GM18519 (cell line): ENCODE measurements around the gene PRRX1.

Experiments used
- ATAC-seq: cut with Tn5 transposase; IDR thresholded peaks from one replicate; pipeline ENCODE4 v1.9.1; 2021; ENCODE audit warnings: mild to moderate bottlenecking, moderate library complexity; ENCODE audit not compliant: unreplicated experiment, low FRiP score

PRRX1 gene

DNA sequence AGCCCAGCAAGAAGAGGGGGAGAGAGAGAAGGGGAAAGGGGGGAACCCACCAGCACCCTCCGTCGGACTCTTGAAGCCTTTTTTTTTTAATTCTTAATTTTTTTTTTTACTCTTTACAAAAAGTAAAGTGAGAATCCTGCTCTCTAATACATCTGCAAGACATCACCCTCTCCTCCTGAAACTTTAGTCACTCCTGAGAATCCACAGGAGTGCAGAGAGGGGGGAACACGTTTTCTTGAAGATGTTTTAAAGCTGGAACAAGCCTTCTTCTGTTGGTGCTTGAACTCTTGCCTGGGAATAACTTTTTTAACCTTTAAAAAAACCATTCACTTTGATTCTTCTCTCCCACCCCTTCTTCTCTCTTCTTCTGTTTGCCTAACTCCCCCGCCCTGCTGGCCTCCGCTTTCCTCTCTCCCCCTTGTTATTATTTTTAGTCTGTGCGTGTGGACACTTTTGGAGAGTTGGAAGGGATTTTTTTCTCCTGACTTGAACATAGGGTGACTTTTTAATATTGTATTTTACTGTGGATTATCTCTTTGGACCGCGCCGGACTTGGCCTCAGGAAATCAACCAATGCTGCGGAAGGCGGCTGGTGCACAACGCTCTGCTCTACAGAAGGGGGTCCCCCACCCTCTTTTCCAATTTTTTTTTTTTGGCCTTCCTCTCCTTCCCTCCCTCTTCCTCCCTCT, 383 bp upstream of the PRRX1 start:
- ATAC-seq = no peak

- no peak for ATAC-seq
Observed at GRCh38 chr1:170664828-170665612, 1.1 kb downstream of the PRRX1 start.

DNA sequence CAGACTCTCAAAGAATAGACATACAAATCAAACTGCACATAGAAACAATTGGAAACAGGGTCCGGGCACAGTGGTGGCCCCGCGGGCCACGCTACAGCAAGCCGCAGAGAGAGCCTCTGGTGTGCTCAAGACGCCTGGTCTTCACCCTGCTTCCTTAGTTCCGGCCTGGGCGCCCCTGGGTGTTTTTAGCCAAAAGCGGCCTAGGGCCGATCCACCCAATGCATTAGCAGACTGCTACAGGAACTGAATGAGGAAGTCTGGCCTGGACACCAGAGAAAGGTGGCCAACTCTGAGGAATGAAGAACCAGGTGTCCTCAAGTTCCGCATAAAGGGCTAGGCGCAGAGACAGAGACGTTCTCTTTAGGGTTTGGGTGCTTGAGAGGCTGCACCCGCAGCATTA, 1.7 kb downstream of the PRRX1 start:
- ATAC-seq = no peak

GRCh38 chr1:170666541-170667254, 2.8 kb downstream of the PRRX1 start:
- no peak for ATAC-seq

DNA sequence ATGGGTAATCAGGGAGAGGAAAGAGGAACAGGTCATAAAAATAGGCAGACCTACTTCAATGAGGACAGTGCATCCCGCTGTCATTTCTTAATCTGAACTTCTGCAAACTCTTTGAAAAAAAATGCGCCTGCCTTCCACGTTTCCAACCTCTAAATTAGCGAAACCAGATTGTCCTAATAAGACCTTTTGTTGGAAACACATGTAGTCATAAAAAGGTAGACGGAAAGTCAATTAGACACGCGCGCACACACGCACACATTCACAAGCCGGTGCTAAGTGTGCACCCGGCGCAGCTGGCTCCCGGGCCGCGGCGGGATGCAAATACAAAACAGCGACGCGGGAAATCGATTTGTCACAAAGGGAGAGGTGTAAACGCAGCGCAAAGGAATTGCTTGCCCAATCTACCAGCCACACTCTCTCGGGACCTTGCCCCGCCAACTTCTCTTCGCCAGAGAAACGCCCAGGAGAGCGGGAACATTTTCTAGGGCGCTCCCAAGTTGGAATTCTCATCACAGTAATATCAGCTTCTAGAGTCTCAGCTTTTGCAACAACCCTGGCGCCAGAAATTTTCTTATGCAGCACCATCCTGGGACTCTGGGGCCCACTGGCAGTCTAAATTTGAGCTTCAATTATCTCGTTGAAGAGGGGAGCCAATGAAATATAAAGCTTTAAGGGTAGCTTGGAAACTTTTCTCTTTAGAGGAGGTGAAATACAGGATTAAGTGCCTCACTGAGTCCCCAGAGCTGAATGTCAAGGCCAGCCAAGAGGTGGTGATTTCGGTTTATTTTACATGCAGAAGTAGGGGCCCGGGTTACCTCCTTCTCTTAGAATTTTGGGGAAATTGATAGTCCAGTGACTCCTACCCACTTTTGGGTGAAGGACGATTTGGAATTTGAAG, 4.5 kb downstream of the PRRX1 start:
- no peak for ATAC-seq

DNA sequence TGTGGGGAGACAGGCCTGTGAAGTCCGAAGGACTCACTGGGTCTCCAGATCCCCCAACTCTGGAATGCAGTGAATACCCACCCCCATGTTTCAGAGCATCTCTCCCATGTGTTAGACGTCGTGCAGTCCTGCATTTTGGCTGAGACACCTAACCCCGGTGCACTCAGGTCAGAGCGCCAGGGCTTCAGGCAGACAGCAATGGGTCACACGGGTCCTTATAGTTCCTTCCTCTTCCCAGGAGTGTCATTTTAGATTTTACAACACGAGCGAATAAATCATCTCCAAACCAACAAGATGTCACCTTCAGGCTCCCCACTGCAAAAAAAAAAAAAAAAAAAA, 5.1 kb downstream of the PRRX1 start:
- ATAC-seq = no peak

DNA sequence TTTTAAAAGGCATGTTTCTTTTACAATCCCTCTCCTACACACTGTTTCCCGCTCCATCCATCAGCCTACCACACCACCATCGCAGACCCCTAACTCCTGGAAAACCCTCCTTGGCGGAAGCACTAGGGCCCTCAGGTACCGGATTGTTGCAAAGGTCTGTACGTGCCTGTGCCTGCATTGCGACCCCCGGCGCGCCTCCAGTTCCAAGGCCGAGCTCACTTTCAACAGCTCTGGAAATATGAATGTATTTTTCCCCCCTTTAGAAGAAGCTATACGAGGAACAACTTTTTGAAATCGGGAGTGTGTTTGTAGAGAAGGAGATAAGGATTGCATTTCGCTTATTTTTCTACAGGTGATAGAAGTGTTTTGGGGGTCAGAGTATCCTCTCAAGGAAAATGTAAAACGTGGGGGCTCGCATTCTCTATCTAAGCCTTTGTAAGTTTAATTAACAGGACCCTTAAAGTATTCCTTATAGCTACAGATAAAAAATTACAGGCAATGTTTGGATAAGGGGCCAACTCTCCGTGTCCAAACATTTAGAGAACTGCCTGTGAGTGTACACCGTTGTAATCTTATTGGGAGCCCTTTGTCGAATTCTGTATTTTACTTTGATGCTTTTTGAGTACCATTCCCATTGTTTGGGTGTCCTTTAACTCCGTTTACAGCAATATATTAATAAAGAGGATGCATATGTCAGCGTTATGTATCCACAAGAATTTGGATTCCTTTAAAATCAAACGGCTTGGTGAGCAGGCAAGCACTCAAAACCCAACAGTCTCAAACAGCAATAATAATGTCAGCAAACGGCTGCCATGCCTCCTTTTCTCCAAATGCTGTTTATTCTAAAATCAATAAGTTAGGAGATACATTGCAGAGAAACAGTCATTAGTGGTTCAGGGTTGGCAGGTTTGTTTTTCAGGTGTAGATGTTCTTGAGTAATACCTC, 5.9 kb downstream of the PRRX1 start:
- ATAC-seq = no peak

DNA sequence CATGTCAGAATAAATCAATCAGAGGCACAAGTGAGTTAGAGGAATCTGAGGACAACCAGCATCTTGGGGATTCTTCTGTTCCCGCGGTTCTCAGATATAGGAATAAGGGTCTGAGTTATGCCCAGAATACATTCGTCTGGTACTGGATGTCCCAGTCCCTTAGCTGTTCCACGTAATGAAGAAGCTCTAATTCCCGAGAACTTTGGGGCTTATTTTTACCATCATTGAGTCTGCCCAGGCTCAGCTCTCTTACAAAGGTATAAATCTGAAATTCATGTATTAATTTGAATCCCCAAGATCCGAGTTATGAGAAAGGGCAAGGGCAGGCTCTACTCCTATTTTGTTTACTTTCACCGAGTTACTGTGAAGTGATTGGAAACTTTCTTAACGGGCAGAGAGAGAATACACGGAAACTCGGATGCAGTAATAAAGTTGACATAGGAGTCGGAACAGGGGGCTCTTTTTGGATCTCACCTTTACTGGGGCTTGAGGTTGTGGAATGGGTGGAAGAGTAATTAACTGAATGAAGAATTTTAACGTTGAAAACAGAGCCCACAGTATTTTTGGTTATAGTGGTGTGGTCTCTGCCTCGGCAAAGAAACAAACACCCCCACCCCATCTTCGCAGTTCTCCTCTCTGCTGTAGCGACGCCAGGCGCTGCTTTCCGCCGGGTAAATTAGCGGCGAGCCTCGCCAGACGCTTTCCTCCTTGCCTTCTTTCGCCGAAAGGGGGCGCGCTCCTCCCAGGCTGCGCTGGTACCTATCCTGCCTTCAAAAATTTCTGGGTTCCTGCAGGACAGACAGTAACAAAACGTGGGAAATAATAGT, 7.1 kb downstream of the PRRX1 start:
- ATAC-seq = no peak

- ATAC-seq = no peak
Observed at GRCh38 chr1:170671629-170671963, 7.7 kb downstream of the PRRX1 start.

GRCh38 chr1:170672316-170672715, 8.4 kb downstream of the PRRX1 start:
- no peak for ATAC-seq

GRCh38 chr1:170674239-170674638, 10.3 kb downstream of the PRRX1 start:
- no peak for ATAC-seq

GRCh38 chr1:170674986-170675385, 11.1 kb downstream of the PRRX1 start:
- no peak for ATAC-seq

DNA sequence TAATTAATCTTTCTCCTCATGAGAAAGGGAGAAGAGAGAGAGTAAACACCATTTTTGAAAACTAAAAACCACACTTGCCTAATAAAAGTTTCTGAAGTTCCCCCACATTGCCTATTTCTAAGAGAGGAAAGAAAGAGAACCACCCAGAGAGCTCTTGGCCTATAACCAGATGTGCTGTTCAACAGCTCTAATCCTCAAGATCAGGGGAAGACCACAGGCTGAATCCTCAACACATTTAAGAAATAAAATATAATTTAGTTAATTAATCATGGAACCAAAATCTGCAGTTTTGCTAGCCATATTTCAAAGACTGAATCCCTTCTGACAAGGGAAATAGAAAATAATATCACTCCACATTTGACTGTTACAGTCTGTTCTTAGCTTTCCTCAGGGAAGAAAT, 11.9 kb downstream of the PRRX1 start:
- no peak for ATAC-seq

DNA sequence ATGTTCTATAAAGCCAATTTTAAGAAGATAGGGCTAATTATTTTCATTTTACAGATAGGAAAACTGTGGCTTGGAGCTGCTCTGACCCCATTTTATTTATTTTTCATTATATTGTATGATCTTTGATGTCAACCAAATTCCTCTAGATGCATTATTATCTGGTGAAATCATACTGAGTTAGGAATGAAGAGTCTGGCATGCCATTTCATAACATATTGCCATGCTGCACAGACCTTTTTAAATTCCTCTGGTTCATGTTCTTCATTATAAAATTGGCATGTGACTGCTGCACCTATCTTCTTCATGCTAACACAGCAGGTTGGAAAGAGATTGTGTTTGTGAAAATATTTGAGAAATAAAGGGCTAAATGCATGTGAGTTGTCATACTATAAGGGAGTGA, 12.7 kb downstream of the PRRX1 start:
- ATAC-seq = no peak

- no peak for ATAC-seq
Observed at GRCh38 chr1:170678027-170678600, 14.2 kb downstream of the PRRX1 start.

- no peak for ATAC-seq
Observed at GRCh38 chr1:170680428-170680827, 16.5 kb downstream of the PRRX1 start.

DNA sequence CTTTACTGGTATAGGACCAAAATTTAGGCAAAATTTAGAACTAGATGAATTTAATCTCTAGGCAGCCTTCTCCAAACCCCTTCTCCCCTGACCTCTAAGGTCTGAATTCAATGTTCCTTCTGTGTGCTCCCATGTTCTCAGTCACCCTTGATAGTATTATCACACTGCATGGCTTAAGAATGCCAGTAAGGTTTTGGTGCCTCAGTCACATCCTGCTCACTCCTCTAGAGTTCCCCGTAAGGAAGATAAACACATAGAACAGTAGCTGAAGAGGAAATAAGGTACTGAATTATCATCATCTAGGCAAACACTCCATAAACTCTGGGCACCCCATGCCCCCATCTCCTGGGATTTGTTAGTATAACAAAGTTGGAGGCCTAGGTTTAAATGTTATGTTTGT, 18.2 kb downstream of the PRRX1 start:
- ATAC-seq = no peak

GRCh38 chr1:170682809-170683208, 18.9 kb downstream of the PRRX1 start:
- no peak for ATAC-seq

- ATAC-seq = no peak
Observed at GRCh38 chr1:170685166-170685565, 21.2 kb downstream of the PRRX1 start.
